Neutrophil (primary cell): ENCODE measurements around the gene TMEM181.
A peak's percentile ranks its signal among the peaks of the same experiment; 100 is the strongest.

ENCODE experiments used
- H3K27ac ChIP-seq: fragments of 200-600 bp; sonication (generic); 2 replicates; pipeline ENCODE4 v1.5.1; 2016; ENCODE audit warnings: mild to moderate bottlenecking, moderate library complexity
- H3K27me3 ChIP-seq: fragments of 200-600 bp; sonication (generic); 2 replicates; pipeline ENCODE4 v1.6.0; 2016; ENCODE audit warnings: mild to moderate bottlenecking
- H3K36me3 ChIP-seq: fragments of 200-600 bp; sonication (generic); 2 replicates; pipeline ENCODE4 v1.5.1; 2017
- H3K4me1 ChIP-seq, 2 experiments: fragments of 200-600 bp in 1 of 2; sonication (generic) in 1 of 2; 1 replicate in 1 of 2; 2 replicates in 1 of 2; pipeline versions ENCODE4 v1.5.1 to v1.6.1; 2013 to 2016; ENCODE audit warnings: low read depth in 1 of 2, low read length in 1 of 2, mild to moderate bottlenecking in 1 of 2, moderate library complexity in 1 of 2; ENCODE audit not compliant: control insufficient read depth in 1 of 2, insufficient read depth in 1 of 2
- H3K4me3 ChIP-seq, 2 experiments: fragments of 200-600 bp in 1 of 2; sonication (generic) in 1 of 2; 1 replicate in 1 of 2; 2 replicates in 1 of 2; pipeline ENCODE4 v1.5.1; 2013 to 2016; ENCODE audit warnings: low read depth in 1 of 2, low read length in 1 of 2, mild to moderate bottlenecking in 1 of 2, moderate library complexity in 1 of 2
- H3K9me3 ChIP-seq: fragments of 200-600 bp; sonication (generic); 2 replicates; pipeline ENCODE4 v1.5.1; 2016
- TF ChIP-seq, protein P1 (sequence below): fragments of 200-600 bp; sonication (generic); IDR thresholded peaks from 2 replicates; pipeline ENCODE4 v1.5.1; 2016; ENCODE audit warnings: antibody characterized with exemption

TMEM181 gene

DNA sequence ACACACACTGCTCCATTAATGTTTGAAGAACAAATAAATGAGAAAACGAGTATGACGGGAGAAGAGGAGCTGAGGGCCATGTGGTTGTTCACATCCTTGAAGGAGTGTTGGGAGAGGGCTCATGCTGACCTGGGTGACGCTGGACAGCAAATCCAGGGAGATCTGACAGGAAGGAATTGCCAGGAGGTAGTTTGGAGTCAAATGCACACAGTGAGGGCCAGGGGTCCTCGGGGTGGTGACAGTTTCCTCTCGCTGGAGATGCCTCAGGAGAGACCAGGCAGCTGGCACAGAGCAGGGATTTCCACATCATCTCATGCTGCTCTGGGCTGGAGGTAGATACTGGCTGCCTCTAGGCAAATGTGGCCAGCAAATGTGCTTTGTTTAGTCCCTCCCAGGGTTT is 2.0 kb upstream of the TMEM181 start:
- H3K4me3 ChIP-seq = no peak overlapping the region
- no peaks in the 10 kb centered on the region for H3K9me3 ChIP-seq
- no peaks in the 10 kb centered on the region for H3K36me3 ChIP-seq
- TF ChIP-seq, protein P1, sequence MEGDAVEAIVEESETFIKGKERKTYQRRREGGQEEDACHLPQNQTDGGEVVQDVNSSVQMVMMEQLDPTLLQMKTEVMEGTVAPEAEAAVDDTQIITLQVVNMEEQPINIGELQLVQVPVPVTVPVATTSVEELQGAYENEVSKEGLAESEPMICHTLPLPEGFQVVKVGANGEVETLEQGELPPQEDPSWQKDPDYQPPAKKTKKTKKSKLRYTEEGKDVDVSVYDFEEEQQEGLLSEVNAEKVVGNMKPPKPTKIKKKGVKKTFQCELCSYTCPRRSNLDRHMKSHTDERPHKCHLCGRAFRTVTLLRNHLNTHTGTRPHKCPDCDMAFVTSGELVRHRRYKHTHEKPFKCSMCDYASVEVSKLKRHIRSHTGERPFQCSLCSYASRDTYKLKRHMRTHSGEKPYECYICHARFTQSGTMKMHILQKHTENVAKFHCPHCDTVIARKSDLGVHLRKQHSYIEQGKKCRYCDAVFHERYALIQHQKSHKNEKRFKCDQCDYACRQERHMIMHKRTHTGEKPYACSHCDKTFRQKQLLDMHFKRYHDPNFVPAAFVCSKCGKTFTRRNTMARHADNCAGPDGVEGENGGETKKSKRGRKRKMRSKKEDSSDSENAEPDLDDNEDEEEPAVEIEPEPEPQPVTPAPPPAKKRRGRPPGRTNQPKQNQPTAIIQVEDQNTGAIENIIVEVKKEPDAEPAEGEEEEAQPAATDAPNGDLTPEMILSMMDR = no peak
- H3K27me3 ChIP-seq = peaks cover 26% of the 10 kb centered on the region
- H3K4me1 ChIP-seq = peaks cover 14 to 16% of the 10 kb centered on the region in 2 experiments
- H3K27ac ChIP-seq = no peak overlapping the region

DNA sequence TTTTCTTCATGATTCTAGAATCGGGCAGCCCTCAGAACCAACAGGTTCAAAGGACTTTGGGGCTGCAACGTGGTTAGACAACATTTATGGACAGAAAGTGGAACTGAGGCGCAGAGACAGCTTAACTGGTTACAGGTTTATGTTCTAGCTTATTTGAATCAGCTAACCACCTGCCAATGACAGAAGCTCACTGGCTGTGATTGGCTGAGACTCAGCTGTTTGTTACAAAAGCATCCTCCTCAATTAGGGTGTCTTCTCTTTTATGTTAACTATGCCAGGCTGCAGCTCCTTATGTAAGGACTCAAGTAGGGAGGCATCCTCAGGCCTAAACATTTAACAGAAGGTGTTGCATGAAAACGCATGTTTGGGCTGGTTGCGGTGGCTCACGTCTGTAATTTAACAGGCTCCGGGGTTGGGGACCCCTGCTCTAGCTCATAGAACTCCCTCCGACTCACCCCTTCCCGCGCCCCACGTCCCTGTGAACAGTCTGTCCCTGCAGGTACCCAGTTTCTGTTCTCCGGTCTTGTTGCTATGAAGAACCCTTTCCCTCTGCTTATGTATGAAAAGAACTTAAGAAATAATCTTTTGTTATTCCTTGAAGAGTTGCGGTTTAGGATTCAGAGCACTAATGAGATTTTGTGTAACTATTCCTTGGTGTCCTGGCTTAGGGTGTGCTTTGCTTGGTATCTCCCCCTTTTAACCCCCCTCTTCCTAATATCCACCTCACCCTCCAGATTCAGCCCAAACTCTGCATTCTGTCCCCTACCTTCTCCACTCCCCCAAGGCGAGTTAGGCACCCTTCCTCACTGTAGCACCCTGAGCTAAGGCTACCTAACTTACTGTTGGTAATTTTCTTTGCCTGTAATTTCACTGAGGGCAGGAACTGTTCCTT is 1.2 kb upstream of the TMEM181 start:
- H3K27ac ChIP-seq = peak overlapping the region; percentile 80
- peaks cover 14 to 16% of the 10 kb centered on the region in 2 experiments for H3K4me1 ChIP-seq
- no peaks in the 10 kb centered on the region for H3K36me3 ChIP-seq
- H3K4me3 ChIP-seq = no peak overlapping the region
- TF ChIP-seq, protein P1 = no peak
- H3K9me3 ChIP-seq = no peaks in the 10 kb centered on the region
- H3K27me3 ChIP-seq = peaks cover 20% of the 10 kb centered on the region

DNA sequence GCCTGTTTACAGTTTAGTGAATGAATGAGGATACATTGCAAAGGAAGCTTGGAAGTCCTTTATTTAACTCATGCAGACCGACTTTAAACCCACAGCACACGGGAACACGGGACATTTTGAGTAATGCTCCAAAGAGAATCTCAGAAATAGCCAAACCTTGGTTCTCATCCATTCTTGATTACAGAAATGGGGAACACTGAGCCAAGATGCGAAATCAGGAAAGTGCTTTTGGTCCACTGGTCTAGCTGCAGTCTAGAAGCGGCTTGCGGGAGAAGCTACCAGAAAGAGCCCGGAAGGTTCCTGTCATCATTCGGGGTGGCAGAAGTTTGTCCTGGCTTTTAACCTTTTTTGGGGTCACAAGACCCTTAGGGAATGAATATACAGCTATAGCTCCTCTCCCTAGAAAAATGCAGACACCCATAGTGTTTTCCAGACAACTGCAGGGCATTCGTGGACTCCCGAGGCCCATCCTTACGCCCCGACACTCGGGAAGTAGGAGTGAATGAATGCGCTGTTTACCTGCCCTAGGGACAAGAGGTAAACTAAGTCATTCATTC is 475 bp upstream of the TMEM181 start:
- TF ChIP-seq, protein P1 = no peak
- Histone ChIP-seq H3K4me3 (peak overlapping the region; percentile 73 to 94), H3K27me3 (peaks cover 20% of the 10 kb centered on the region), H3K27ac (peak overlapping the region; percentile 80), H3K9me3 (no peaks in the 10 kb centered on the region), H3K36me3 (no peaks in the 10 kb centered on the region), H3K4me1 (peaks cover 14 to 16% of the 10 kb centered on the region in 2 experiments)

DNA sequence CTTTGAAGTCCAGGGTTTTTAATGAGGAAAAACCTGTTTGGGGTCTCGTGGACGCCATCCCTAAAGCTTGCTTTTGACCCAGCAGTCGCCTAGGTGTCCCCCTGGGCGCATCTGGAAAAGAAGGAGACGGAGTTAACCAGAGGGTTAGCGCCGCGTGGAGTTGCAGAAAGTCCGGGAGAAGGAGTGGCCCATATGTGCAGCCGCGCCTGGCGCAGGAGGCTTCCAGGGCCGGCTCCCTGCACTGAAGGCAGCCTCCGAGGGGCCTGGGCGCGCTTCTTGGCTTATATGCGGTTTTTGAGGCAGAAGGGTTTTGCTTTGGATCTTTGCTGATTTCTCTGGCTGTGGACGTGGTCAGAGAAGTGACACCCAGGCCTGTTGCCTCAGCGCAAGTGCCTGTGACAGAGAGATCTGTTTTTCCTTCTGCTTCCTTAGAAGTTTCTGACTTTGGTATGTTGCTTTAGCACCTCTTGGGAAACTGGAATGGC is 987 bp downstream of the TMEM181 start:
- Histone ChIP-seq H3K27me3 (peaks cover 20% of the 10 kb centered on the region), H3K36me3 (no peaks in the 10 kb centered on the region), H3K4me1 (peaks cover 14 to 16% of the 10 kb centered on the region in 2 experiments), H3K27ac (no peak overlapping the region), H3K4me3 (peak overlapping the region; percentile 73 to 94), H3K9me3 (no peaks in the 10 kb centered on the region)
- TF ChIP-seq, protein P1 = no peak

DNA sequence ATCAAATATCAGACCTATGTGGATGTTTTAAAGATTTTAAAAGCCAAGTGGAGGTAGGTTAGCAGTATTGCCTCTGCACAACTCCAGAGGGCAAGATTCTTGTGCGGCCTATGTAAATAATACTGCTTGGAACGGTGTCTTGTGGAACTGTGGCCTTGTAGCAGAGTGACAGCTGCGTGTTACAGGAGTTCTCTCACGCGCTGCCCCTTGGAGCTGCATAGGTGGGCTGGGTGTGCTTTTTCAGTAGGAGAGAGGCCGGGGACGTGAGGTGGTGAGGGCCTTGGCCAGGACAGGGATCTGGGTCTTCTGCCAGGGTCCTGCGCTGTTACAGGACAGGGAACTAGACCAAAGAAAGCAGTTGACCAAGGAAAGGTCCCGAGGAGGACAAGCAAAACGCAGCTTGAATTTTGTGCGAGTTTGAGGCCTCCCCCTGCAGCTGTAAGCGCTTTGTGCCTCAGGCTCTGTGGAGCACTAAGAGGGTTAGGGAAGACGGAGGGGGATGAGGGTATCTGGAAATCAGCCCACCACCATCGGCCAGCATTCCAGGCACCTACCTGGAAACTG is 1.5 kb downstream of the TMEM181 start:
- Histone ChIP-seq H3K27ac (no peak overlapping the region), H3K36me3 (no peaks in the 10 kb centered on the region), H3K9me3 (no peaks in the 10 kb centered on the region), H3K27me3 (peaks cover 15% of the 10 kb centered on the region), H3K4me1 (peaks cover 14 to 16% of the 10 kb centered on the region in 2 experiments), H3K4me3 (peak overlapping the region; percentile 73 to 94)
- TF ChIP-seq, protein P1 = no peak
